Right renal pelvis (tissue), 4 donors: ENCODE results near the gene ASB15. TPM values are rescaled to one million over a fixed set of nuclear protein-coding genes. Genes with fewer than 3 reads are reported as not detected.
"Not testable (repeated sequence)": the region's sequence is repeated elsewhere in the genome, so short reads cannot be mapped to it uniquely, and the experiment has no call there.

Experiments
- DNase-seq, 4 donors: peaks; one replicate each; pipeline ENCODE4 v3.0.0-alpha.2; 2013; ENCODE audit warnings: low read depth in 4 of 4, low spot score in 3 of 4, missing footprints in 1 of 4
- polyA plus RNA-seq, 4 donors: library from polyadenylated mRNA; unstranded; fragments of 120-200 nt; gene quantifications; one replicate each; pipeline ENCODE4 v1.2.1, GENCODE V29; 2013; ENCODE audit not compliant: insufficient read length in 4 of 4

The ASB15 gene
- polyA plus RNA-seq, 4 donors: 1.4 to 2.8 (median 1.6) TPM

DNA sequence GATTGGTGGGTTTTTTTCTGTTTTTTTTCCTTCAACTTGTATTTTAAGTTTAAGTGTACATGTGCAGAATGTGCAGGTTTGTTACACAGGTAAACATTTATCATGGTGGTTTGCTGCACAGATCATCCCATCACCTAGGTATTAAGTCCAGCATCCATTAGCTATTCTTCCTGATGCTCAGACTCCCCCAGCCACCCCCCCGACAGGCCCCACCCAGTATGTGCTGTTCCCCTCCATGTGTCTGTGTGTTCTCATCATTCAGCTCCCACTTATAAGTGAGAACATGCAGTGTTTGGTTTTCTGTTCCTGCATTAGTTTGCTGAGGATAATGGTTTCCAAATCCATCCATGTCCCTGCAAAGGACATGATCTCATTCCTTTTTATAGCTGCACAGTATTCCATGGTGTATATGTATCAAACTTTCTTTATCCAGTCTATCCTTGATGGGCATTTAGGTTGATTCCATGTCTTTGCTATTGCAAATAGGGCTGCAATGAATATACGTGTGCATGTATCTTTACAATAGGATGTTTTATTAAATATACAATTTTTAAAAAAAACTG is 32.5 kb downstream of the ASB15 start:
- DNase-seq: not testable (repeated sequence)

DNA sequence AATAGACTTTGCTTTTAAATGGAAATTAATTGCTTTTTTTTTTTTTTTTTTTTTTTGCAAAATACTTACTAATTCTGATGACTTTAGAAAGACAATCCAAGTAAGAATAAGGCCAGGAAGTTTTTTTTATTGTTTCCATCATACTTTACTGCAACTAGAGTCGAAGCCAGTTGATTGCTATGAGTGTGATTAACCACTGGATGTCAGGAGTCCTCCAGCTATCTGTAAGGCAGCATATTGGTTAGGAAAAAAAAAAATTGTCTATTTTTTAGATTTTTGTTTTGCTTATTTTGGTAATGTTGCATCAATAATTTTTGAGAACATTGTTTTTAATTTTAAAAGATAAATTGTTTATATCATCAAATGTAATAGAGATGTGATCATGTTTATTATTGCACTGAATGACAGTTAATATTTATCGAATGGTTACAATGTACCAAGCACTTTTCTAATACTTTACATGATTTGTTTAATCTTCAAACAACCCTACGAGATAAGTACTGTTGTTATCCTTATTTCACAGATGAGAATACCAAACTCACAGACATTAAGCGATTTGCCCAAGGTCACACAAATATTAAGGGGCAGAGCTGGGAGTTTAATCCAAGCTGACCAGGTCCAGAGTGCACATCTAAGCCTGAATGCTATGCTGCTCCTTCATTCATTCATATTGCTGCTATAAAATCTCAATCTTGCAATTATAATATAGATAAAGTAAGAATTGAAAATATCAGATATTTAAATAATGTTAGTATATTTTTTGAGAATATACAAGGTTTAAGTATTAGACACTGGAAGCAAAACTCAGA is 34.1 kb downstream of the ASB15 start:
- no peak for DNase-seq

DNA sequence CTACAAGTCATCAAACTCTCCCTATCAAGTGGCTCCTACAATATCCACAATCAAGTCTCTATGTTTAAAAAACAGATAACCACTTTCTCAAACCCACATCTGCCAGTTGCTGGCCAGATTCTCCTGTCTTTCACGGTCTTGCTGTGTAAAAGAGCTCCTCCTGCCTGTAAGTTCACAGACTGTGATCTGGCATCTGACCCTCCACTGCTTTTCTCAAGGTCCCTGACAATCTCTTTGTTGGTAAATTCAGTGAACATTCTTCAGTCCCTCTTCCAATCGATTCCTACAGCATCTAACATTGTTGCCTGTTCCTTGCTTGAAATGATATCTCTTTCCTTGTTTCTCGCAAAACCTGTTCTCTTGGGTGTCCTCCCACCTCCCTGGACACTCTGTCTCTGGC is 35.6 kb downstream of the ASB15 start:
- DNase-seq: no peak

DNA sequence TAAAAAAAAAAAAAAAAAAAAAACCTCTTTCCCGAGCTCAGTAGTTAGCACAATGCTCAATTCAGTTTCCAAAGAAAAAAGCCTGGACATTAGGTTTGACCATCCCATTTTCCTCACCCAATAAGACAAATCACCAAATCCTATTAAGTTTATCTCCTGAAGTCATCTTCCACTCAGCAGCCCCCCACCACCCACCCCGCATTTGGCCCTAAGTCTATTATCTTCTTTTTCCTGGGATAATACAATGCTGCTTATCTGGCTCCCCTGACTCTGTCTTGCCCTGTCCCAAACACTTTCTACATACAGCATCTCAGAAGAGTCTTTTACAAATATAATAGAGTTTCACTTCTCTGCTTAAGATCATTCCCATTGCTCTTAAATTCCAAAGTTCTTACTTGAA is 36.3 kb downstream of the ASB15 start:
- DNase-seq: no peak

DNA sequence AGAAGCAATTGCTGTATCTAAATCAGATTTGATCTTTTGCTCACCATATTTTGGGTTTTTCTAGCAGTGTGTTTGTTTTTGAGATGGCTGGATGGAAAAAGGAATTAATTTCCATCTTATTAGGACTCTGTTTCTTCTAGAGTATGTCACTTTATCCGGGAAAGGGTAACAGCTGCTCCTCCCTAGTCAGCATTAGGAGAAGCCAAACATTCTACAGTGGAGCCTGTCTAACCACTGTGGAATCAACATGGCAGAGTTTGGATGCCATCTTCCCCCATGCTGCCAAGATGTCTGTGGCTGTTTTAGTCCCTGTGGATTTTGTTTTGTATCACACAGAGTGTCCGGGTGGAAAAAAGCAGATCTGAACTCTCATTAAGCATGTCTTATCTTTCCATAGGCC is 38.0 kb downstream of the ASB15 start:
- DNase-seq: no peak

DNA sequence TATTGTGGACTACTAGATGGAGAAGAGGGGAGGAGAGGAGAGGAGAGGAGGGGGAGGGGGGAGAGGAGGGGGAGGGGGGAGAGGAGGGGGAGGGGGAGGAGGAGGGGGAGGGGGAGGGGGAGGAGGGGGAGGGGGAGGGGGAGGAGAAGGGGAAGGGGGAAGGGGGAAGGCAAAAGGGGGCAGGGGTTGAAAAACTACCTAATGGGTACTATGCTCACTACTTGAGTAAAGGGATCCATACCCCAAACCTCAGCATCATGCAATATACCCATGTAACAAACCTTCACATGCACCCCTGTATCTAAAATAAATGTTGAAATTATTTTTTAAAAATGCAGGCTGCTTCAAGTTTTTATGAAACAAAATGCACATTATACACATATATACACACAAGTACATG is 39.0 kb downstream of the ASB15 start:
- no peak for DNase-seq

DNA sequence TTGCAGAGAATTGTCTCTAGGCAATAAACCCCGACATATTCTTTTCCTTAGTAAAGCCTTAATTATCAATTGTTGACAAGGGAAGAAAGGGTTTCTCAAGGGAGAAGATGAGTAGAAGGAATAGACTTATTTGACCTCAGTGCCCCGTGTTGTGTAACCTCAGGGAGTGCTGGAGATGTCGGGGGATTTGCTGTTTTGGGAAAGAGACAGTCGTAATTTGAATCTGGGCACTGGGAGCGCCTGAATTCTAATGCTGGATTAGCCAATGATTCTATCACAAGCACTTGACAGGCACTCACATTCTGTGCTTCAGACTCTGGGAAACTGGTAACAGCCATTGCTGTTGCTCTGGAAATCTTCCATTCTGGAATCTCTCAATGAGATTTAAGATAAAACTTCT is 40.3 kb downstream of the ASB15 start:
- no peak for DNase-seq

- DNase-seq: peak in 1 of 4 donors; percentile 28
Observed at GRCh38 chr7:123643495-123644441, 42.1 kb downstream of the ASB15 start.

- no peak for DNase-seq
Observed at GRCh38 chr7:123645516-123645915, 43.9 kb downstream of the ASB15 start.

- DNase-seq: no peak
Observed at GRCh38 chr7:123647106-123647730, 45.6 kb downstream of the ASB15 start.

GRCh38 chr7:123649964-123650363 is 48.3 kb downstream of the ASB15 start:
- no peak for DNase-seq

GRCh38 chr7:123650595-123650994 is 49.0 kb downstream of the ASB15 start:
- DNase-seq: no peak

- no peak for DNase-seq
Observed at GRCh38 chr7:123652406-123652805, 50.8 kb downstream of the ASB15 start.

- no peak for DNase-seq
Observed at GRCh38 chr7:123653162-123653561, 51.5 kb downstream of the ASB15 start.

DNA sequence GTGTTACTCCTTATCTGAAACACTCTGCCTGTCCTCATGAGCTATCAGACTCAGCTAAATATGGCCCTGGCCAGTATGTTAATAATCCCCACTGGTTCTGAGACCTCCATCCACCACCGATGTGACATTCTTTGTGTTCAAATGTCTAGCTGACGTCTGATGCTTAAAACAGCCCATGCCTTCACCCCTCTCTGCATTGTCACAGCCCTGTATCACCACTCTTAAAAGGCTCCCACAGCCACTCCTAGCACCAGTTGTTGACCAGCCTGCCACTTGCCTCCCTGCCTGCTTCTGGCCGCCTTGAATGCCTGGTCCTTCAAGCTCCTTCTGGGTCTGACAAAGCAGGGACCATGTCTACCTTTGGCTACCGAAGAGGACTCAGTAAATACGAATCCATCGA is 54.0 kb downstream of the ASB15 start, which contains the start of gene LMOD2:
Gene LMOD2 (plus strand): TSS at position 253 of the 400 bp plus-strand sequence. CDS start 98 bp downstream, at position 351.
- DNase-seq: no peak

DNA sequence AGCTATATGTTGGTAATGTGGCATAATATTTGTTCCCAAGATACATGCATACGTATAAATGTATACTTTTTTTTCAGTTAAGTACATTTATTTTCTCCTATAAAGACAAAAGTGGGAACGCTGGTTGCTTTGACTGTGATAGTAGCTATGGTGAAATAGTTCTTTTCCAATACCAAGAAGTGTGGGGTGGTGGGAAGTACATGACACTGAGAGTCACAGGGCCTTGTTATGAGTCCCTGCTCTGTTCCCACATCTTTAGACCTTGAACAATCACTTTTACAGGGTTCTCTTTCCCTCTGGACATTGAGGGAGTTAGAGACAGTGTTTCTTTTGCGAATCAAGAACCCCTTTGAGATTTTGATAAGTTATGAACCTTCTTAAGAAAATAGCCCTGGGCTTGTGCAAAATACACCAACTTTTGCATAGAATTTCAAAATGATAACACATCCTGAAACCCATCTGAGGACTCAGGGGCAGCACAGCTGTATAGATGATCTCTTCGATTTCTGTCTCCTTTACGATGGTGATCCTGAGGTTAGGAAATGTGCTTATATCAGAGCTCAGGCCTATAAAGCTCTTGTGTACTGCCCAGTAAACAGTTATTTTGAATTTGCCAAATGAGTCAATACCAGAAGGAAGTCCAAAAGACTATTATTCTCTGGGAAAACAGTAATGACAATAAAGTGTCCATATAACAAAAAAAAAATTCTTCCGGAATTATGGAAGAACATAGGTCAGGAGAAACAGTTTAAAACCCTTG is 55.1 kb downstream of the ASB15 start:
- no peak for DNase-seq

- no peak for DNase-seq
Observed at GRCh38 chr7:123657304-123657685, 55.7 kb downstream of the ASB15 start.

DNA sequence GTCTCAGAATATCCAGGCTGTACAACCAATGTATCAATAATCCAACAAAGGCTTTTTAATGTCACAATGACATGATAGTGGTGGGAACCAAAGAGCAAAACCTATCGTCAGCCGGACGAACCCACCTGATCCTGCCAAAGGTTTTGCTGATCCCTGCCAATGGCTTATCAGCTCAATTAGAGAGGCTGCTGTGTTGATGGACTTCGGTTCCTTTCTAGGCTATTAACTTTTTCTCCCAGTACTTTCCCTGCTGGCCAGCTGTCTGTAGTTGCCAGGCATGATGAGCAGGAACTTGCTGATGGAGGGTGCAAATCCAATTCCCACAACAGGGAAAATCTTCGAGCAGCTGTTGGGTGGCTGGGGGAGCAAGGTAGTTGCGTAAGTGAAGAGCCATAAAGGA is 56.4 kb downstream of the ASB15 start:
- no peak for DNase-seq

- no peak for DNase-seq
Observed at GRCh38 chr7:123660514-123661354, 59.1 kb downstream of the ASB15 start.
